ENCODE data around the gene ABRACL. TPM values are rescaled to one million over a fixed set of nuclear protein-coding genes. Genes with fewer than 3 reads are reported as not detected.

The ABRACL gene
- polyA plus RNA-seq, 3 donors = 39.5 to 174 (median 142) TPM

DNA sequence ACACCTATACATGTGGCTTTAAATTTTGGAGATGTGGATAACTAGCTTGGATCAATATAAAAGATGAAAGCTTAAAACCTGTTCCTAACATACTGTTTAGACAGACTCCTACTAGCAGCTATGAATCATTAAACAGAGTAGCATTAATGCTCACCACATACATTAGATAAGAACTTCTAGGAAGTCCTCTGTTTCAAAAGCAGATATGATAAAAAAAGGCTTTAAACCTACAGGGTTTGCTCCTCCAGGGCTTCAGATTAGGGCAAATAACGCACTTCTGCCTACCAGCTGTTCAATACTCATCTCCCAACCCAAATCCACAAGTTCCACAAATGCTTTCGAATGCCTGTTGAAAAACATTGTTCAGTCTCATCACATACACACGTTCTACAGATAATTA, 42.0 kb upstream of the ABRACL start:
- H3K4me3 ChIP-seq (replicated peaks in 1 of 3; ENCODE audit: low read depth in 2 of 3, low read length in 3 of 3) = peak overlapping the region; percentile 64 to 89 (median 85)
- Mint-ChIP-seq H3K27me3 (ENCODE audit: low read depth in 3 of 3) (peaks cover 1 to 2% (median 1%) of the 10 kb centered on the region in 3 donors), H3K4me3 (peak overlapping the region; percentile 88 to 97), H3K4me1 (peaks cover 11% of the 10 kb centered on the region), H3K27ac (peak overlapping the region in 3 of 7 donors; percentile 0 to 46 (median 3)), H3K36me3 (no peaks in the 10 kb centered on the region), H3K9me3 (no peaks in the 10 kb centered on the region)
- intact Hi-C loops (cut with micrococcal nuclease) = loop anchor here (5.0 to 10.0 kb wide), 4 partner anchors 34 to 172 kb away; partner anchors contain the start of gene ABRACL (in 1 of the 2)
- 2% methylated on average over 3 of the region's 3 CpGs for WGBS (ENCODE audit: insufficient coverage)
- no peaks in the 10 kb centered on the region for H3K36me3 ChIP-seq (replicated peaks in 1 of 2; ENCODE audit: control insufficient read depth in 1 of 2, insufficient read depth in 2 of 2, low read length in 2 of 2)
- no peaks in the 10 kb centered on the region for H3K27me3 ChIP-seq (ENCODE audit: control insufficient read depth in 2 of 2, insufficient read depth in 2 of 2, low read length in 2 of 2)
- H3K4me1 ChIP-seq (ENCODE audit: control insufficient read depth in 1 of 2, insufficient read depth in 2 of 2, low read length in 2 of 2) = peaks cover 21 to 38% of the 10 kb centered on the region in 2 donors
- peak overlapping the region; percentile 92 for H2AFZ ChIP-seq (ENCODE audit: insufficient read depth, low read depth, low read length, poor library complexity, severe bottlenecking)
- DNase-seq = no peak
- TF ChIP-seq, protein P1, sequence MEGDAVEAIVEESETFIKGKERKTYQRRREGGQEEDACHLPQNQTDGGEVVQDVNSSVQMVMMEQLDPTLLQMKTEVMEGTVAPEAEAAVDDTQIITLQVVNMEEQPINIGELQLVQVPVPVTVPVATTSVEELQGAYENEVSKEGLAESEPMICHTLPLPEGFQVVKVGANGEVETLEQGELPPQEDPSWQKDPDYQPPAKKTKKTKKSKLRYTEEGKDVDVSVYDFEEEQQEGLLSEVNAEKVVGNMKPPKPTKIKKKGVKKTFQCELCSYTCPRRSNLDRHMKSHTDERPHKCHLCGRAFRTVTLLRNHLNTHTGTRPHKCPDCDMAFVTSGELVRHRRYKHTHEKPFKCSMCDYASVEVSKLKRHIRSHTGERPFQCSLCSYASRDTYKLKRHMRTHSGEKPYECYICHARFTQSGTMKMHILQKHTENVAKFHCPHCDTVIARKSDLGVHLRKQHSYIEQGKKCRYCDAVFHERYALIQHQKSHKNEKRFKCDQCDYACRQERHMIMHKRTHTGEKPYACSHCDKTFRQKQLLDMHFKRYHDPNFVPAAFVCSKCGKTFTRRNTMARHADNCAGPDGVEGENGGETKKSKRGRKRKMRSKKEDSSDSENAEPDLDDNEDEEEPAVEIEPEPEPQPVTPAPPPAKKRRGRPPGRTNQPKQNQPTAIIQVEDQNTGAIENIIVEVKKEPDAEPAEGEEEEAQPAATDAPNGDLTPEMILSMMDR (IDR thresholded peaks at IDR 0.05) = no peak
- peak overlapping the region; percentile 97 for H3K9ac ChIP-seq (ENCODE audit: insufficient read depth, low read length, poor library complexity, severe bottlenecking)
- peak overlapping the region in 1 of 2 donors; percentile 89 for H3K27ac ChIP-seq (ENCODE audit: low read depth in 1 of 2, low read length in 2 of 2)
- H4K20me1 ChIP-seq (ENCODE audit: insufficient read depth, low read length) = peaks cover 51% of the 10 kb centered on the region
- peaks cover 66% of the 10 kb centered on the region for H3K79me2 ChIP-seq (ENCODE audit: insufficient read depth, low read length)
- H3K4me2 ChIP-seq (replicated peaks; ENCODE audit: extremely low read depth, low read length, poor library complexity, severe bottlenecking) = peak overlapping the region; percentile 94
- no peaks in the 10 kb centered on the region for H3K9me3 ChIP-seq (replicated peaks in 1 of 2; ENCODE audit: control insufficient read depth in 1 of 2, insufficient read depth in 1 of 2, low read length in 2 of 2)

DNA sequence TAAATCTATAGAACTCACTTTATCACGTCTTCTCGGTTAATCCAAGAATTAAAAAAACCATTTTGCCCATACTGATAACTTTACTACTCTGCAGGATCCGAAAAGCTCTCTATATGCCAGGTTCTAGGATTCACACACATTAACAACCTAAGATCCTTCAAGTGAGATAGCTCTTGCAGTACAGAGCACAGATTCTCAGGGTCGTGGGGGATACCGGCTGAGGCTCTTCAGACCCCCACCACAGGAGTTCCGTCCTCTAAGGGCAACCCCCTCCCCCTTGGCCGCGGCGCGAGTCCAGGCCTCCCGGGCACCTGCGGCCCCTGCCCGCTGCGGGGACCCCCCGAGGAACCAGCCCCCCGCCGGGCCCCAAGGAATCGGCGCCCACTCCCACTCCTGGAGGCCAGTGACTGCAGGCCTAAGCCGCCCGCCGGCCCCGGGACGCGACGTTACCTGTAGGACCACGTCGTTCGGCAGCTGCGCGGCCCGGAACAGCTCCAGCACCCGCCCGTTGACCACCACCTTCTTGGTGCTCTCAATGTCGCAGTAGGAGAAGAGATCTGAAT, 41.4 kb upstream of the ABRACL start:
- intact Hi-C loops (cut with micrococcal nuclease) = loop anchor here (5.0 to 10.0 kb wide), 4 partner anchors 35 to 172 kb away; partner anchors contain the start of gene ABRACL (in 1 of the 2)
- H4K20me1 ChIP-seq (ENCODE audit: insufficient read depth, low read length) = peaks cover 46% of the 10 kb centered on the region
- H3K36me3 ChIP-seq (replicated peaks in 1 of 2; ENCODE audit: control insufficient read depth in 1 of 2, insufficient read depth in 2 of 2, low read length in 2 of 2) = no peaks in the 10 kb centered on the region
- Mint-ChIP-seq H3K4me1 (peaks cover 9% of the 10 kb centered on the region), H3K27ac (peak overlapping the region; percentile 12 to 89 (median 62)), H3K4me3 (peak overlapping the region; percentile 88 to 97), H3K27me3 (ENCODE audit: low read depth in 3 of 3) (peaks cover 1 to 2% (median 1%) of the 10 kb centered on the region in 3 donors), H3K36me3 (no peaks in the 10 kb centered on the region), H3K9me3 (peaks cover 0 to 4% (median 0%) of the 10 kb centered on the region in 7 donors)
- DNase-seq = no peak
- no peaks in the 10 kb centered on the region for H3K9me3 ChIP-seq (replicated peaks in 1 of 2; ENCODE audit: control insufficient read depth in 1 of 2, insufficient read depth in 1 of 2, low read length in 2 of 2)
- no peaks in the 10 kb centered on the region for H3K27me3 ChIP-seq (ENCODE audit: control insufficient read depth in 2 of 2, insufficient read depth in 2 of 2, low read length in 2 of 2)
- peak overlapping the region; percentile 92 for H2AFZ ChIP-seq (ENCODE audit: insufficient read depth, low read depth, low read length, poor library complexity, severe bottlenecking)
- H3K4me1 ChIP-seq (ENCODE audit: control insufficient read depth in 1 of 2, insufficient read depth in 2 of 2, low read length in 2 of 2) = peaks cover 21 to 38% of the 10 kb centered on the region in 2 donors
- peak overlapping the region; percentile 97 for H3K9ac ChIP-seq (ENCODE audit: insufficient read depth, low read length, poor library complexity, severe bottlenecking)
- H3K4me3 ChIP-seq (replicated peaks in 1 of 3; ENCODE audit: low read depth in 2 of 3, low read length in 3 of 3) = peak overlapping the region; percentile 64 to 89 (median 85)
- peak overlapping the region; percentile 94 for H3K4me2 ChIP-seq (replicated peaks; ENCODE audit: extremely low read depth, low read length, poor library complexity, severe bottlenecking)
- H3K27ac ChIP-seq (ENCODE audit: low read depth in 1 of 2, low read length in 2 of 2) = peak overlapping the region in 1 of 2 donors; percentile 89
- WGBS (ENCODE audit: insufficient coverage) = under 1% methylated on average over 35 of the region's 35 CpGs
- TF ChIP-seq, protein P1 (IDR thresholded peaks at IDR 0.05) = no peak
- peaks cover 60% of the 10 kb centered on the region for H3K79me2 ChIP-seq (ENCODE audit: insufficient read depth, low read length)
